ENCODE data around the gene CDH13. TPM values are rescaled to one million over a fixed set of nuclear protein-coding genes. Genes with fewer than 3 reads are reported as not detected.

Gene CDH13
- total RNA-seq, 1 donor from 2014 or later, result 28.9 TPM

DNA sequence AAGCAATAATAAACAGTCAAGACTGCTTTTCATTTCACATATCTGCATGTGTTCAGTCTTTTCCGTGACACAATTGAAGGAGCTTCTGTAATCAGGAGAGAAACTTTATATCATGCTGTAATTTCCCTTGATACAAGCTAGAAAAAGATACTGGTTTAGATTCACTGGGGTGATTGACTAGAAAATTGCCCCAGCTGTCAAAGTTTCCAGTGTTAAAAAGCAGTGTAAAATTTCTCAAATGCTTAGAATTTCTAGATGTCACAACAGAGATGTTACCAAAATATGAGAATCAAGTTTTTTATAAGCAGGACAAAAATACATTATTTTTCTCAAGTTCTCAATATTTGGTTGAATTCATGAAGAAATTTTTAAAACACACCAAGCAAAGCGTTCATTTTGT is 888.6 kb downstream of the CDH13 start:
- no peak for DNase-seq

- no peak for DNase-seq
Observed at GRCh38 chr16:83516931-83517330, 890.2 kb downstream of the CDH13 start.

DNA sequence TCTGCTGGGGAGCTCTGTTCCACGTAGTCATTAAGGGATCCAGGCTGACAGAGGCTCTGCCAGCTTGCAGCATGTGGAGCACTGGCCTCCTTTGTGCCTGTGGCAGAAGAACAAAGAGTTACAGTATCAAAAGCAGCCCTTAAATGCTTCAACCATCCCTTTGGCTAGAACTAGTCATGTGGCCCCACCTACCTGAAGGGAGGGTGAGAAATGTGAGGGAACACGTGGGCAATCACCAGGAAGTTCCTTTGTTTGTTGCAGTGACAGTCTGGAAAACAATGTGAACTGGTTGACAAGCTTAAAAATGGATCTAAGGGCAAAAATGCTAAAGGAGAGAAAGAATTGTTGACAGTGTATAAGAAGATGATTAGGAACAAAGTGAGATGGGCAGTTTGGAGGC is 890.6 kb downstream of the CDH13 start:
- DNase-seq, result no peak

DNA sequence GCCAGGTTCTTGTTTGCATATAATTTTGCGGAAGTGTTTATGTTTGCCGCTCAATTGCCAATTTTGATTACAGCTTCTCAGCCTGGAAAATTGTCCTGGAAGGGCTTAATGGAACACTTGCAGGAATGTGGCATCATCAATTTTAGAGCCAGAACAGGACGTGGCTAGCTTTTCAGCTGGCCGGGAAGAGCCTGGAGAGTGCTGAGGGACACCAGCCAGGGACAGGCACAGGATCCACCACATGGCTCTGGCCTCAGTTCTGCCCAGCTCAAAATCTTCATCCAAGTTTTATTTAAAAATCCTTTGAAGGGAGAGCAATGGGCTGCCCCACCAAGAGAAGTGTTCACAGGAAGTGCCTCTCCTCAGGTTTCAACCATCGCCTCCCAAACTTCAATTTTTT is 893.8 kb downstream of the CDH13 start:
- DNase-seq, result no peak

GRCh38 chr16:83530293-83530692 is 903.5 kb downstream of the CDH13 start:
- no peak for DNase-seq

- DNase-seq, result no peak
Observed at GRCh38 chr16:83532634-83533033, 905.9 kb downstream of the CDH13 start.

GRCh38 chr16:83533193-83533592 is 906.4 kb downstream of the CDH13 start:
- DNase-seq, result no peak

GRCh38 chr16:83538707-83539106 is 911.9 kb downstream of the CDH13 start:
- no peak for DNase-seq

DNA sequence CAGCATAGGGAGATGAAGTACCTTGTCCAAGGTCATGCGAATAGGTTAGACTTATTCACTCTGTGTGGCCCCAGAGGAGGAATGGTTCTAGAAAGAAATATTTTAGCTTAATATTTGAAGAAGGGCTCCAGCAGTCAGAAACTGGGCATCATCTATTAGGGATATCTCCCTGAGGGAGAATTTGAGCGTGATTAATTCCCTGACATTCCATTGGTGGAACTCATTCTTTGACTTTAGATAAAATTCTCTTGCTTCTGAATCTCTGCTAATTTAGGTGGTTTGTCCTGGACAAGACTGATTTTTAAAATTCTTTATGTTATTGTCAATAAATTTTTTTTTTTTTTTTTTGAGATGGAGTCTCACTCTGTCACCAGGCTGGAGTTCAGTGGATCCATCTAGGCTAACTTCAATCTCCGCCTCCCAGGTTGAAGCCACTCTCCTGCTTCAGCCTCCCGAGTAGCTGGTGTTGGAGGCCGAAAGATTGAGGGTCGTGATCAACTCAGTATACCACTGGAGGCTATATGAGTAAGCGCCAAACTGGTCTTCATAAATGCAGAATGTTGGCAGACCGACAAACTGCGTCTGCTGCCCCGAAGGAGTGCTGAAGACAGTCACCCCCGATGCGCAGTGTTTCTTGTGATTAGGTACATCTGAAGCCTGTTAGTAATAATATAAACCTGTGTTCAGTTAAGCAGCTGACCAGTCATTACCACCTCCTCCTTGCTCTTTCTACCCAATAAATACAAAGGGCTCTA is 913.1 kb downstream of the CDH13 start:
- no peak for DNase-seq

GRCh38 chr16:83541231-83541630 is 914.5 kb downstream of the CDH13 start:
- DNase-seq, result no peak

DNA sequence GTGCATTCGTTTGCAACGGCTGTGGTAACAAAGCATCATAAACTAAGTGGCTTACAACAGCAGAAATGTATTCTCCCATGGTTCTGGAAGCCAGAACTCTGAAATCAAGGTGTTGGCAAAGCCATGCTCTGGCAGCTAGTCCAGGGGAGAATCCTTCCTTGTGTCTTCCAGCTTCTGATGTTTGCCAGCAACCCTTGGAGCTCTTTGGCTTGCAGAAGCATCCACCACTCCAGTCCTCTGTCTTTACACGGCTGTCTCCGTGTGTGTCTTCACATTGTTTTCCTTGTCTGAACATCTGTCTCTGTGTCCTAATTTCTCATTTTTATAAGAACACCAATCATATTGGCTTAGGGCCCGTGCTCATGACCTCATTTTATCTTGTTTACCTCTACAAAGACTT is 915.7 kb downstream of the CDH13 start:
- DNase-seq, result no peak

GRCh38 chr16:83549316-83550182 is 922.8 kb downstream of the CDH13 start:
- no peak for DNase-seq

- no peak for DNase-seq
Observed at GRCh38 chr16:83550183-83550569, 923.4 kb downstream of the CDH13 start.

DNA sequence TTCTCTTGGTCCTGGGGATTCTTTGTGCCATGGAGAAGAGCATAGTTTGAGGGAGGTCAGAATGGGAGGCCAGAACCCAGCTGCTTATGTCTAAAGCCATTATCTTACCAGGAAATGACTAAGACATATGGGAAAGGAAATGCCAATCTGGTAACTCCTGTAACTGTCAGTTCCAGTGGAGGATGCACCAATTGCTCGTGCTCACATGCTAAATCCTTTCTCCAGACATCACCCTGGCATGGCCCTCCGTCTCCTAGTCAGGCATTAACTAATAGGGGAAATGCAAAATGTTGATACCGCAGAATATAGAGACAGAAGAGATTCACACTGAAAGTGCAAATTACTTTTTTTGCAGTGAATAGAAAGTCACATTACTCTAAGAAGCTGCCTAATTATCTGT is 925.5 kb downstream of the CDH13 start:
- DNase-seq, result no peak

DNA sequence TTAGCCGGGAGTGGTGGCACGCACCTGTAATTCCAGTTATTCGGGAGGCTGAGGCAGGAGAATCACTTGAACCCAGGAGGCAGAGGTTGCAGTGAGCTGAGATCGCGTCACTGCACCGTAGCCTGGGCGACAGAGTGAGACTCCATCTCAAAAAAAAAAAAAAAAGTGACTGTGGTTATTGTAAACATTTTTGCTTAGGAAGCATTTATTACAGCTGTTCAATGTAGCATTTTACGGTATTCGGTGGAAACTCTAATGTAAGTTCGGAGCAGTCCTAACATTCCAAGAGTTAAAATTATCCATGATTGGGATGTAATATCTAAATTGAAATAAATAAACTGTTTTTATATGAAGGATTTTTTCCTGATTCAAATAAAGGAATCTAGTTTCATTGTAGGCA is 926.2 kb downstream of the CDH13 start:
- DNase-seq, result no peak

- no peak for DNase-seq
Observed at GRCh38 chr16:83554096-83554495, 927.3 kb downstream of the CDH13 start.

- DNase-seq, result no peak
Observed at GRCh38 chr16:83554540-83554939, 927.8 kb downstream of the CDH13 start.

DNA sequence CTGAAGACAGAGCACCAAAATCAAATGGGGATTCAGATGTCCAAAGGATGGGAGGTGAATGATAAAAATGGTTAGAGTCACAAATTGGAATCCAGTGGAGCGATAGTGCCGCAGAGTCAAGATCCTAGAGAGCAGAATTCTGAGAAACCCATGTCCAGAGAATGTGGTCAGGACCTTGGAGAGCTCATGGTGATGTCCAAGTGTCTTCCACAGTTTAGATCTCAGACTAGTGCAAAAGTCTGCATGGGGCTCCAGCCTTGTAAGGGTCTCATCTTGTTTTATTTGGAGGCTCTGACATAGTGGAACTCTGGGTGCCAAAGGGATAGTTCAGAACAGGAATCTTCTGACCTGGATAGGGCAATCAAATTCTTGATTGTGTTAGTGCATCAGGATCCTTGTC is 935.1 kb downstream of the CDH13 start:
- DNase-seq, result no peak

DNA sequence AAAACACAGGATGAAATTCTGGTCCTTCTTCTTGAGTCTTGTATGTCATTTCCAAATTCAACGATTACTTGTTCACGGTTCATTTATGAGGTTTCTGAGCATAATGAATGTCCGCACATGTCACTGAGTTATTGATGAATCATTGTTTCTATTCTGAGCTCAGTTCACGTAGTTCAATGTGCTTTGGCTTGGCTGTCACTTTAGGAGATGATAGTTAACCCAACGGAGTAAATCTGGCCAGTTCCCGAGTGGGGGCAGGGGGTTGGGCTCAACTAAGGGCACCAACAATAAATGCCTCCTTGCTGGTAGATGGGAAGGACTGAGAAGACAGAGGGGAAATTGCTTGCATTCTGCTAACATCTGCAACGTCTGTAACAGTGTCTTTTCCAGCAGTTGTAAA is 941.6 kb downstream of the CDH13 start:
- DNase-seq, result no peak

- DNase-seq, result no peak
Observed at GRCh38 chr16:83574388-83574787, 947.6 kb downstream of the CDH13 start.

DNA sequence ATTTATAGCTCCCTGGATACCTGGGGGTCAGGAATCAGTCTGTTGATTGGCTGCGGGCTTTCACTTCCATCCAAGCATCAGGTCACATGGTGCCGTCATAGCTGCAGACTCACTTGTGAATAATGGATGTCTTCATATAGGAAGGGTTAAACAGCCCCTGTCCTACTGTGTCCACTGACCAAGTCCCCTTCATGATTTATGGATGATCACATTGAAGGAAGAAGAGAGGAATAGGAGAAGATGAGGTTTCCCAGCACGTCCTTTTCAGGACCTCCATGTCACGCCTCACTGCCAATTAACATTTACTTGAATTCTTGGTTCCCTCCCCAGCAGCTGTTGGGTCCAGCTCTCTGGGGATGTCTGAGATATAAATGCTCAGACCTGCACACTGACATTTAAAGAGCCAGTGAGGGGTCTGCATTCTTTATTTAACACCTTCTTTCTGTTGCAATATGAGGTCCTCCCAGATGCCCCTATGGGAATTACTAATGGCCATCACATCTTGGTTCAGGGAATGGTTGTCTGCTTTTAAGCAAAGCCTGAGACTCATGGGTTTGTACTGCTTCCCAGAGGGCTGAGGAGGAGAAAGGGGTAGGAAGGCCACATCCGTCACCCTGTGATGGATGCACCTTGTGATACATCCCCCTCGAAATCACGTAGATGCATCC is 950.4 kb downstream of the CDH13 start:
- no peak for DNase-seq

DNA sequence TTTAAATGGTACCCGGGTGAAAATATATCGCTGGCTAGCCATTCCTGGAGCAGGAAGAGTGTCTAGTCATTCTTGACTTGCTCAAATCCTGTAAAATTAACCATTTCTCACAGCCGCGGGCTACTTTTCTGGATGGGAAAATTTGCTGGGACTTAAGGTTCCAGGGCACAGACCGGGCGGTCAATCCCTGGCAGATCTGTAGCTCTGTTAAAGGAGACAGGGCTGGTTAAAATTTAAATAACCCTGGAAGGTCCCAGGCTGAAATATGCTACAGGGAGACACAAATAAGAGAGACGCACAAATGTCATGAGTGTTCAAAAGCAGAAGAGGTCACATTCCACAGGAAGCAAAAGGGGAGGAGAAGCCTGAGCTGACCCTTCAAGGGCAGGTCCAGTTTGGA is 951.4 kb downstream of the CDH13 start:
- no peak for DNase-seq

GRCh38 chr16:83579027-83579426 is 952.3 kb downstream of the CDH13 start:
- no peak for DNase-seq

All from skin of body (tissue), 2 donors.